Hematopoietic multipotent progenitor cell treated with erythropoietin and hydrocortisone succinate and interleukin-3 and kit ligand, for 8 days (in vitro differentiated cells): ENCODE measurements around the gene STK4.
A peak's percentile ranks its signal among the peaks of the same experiment; 100 is the strongest.

Experiments used
- DNase-seq: peaks from one replicate; pipeline ENCODE4 v3.0.0-alpha.2; 2015

Gene STK4

DNA sequence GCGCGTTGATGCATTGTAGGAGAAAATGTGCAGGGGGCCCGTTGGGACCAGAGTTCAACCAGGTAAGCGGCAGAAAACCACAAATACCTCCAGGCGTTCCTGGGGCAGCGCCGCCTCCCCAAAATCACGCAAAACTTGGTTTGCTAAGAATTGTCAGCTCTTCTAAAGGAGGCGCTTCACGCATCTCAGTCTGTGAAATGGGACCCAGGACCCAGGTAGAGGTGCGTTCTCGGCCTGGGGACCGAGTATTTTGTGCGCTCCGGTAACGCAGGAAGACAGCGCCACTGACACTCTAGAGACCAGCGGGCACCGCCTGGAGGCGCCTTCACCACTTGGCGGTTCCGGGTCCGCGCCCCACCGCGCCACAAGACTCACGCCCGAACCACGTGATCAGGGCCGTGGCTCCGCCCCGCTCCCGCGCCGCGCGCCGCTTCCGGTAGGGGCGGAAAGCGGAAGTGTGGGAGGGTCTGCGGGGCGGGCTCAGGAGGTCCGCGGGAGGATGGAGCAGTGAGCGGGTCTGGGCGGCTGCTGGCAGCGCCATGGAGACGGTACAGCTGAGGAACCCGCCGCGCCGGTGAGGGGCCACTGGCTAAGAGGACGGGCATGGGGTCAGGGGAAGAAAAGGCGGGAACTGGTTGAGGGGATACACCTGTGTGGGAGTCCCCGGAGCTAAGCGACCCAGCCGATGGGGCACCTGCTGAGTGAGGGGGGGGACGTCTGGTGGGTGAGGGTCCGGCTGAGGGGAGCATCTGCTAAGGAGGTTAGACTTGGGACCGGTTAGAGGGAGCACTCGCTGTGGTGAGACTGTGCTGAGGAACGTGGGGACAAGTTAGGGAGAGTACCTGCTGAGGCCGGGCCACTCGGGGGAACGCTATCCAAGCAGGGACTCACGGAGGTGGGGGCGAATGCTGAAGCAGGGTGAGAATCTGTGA, at the start of gene STK4:
Gene STK4 (plus strand): TSS at position 483 of the 932 bp plus-strand sequence. CDS start 57 bp downstream, at position 540.
- peak; percentile 94 for DNase-seq

DNA sequence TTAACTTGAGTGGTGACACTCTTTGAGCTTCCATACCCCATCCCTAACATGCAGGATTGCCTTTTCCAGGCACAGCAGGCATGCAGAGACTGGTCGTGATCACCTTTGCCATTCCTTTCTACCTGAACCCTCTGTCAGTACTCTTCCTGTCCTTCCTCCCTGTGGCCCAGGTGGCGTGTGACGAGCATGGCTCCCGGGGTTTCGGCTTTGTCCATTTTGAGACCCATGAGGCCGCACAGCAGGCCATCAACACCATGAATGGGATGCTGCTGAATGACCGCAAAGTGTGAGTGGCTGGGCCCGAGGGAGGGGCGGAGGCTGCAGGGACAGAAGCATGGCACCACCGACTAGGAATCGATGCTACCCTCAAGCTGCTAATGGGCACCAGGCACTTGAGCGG, 49.7 kb upstream of the STK4 start:
- DNase-seq, result no peak

DNA sequence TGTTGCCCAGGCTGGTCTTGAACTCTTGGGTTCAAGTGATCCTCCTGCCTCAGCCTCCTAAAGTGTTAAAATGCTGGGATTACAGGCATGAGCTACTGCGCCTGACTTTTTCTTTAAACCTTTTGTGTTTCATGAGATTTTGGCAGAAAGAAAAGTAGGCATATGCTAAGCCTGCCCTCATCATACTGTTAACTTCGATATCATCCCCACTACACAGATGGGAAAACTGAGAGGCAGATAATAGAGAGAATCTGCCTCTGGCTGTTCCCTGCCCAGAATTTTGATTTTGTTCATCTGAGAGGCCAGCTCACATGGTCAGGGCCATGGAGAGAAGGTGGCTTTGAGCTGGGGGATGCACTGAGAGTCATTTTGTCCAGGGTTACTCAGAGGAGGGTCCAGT, 48.9 kb upstream of the STK4 start:
- DNase-seq, result no peak

DNA sequence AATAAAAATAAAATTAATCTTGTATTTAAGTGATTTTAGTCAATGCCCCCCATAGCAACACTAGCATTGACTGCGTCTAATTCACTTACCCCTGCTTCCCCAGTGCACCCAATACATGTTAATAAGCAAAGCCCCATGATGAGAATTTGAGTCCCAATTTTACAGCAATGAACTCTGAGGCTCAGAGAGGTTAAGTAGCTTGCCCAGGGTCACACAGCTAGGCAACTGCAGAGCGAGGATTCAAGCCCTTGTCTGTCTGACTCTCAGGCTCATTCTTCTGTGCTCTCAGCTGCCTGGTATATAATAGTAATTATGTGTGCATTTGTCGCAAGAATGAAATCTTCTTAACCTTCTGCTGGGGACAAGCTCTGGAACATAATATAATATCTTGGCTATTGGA, 48.0 kb upstream of the STK4 start:
- DNase-seq, result no peak

DNA sequence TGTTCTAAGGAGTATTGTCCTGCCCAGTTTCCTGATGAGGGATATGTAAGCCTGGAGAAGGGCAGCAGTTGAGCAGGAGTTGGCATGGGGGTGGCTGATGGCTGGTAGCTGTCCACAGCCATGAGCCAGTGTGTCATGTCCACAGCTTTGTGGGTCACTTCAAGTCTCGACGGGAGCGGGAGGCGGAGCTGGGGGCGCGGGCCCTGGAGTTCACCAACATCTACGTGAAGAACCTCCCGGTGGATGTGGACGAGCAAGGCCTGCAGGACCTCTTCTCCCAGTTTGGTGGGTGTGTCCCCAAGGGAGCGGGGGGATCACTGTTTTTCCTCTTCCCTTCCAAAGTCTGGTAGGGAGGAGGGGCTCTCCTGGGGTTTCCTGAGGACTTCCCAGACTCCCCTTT, 47.6 kb upstream of the STK4 start:
- DNase-seq, result no peak

DNA sequence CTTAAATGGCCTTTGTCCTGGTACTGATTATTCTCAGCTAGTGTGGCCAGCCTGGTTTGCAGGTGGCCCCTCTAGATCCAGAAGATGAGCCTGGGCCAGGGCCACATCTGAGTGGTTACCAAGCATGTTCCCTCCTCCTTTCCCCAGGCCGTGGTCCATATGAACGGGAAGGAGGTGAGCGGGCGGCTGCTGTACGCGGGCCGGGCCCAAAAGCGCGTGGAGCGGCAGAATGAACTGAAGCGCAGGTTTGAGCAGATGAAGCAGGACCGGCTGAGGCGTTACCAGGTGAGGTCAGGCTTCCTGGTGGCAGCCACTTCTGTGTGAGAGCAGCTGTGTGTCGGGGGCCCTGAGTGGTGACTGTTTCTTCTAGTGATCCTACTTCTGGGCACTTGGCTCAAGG, 44.9 kb upstream of the STK4 start:
- no peak for DNase-seq

DNA sequence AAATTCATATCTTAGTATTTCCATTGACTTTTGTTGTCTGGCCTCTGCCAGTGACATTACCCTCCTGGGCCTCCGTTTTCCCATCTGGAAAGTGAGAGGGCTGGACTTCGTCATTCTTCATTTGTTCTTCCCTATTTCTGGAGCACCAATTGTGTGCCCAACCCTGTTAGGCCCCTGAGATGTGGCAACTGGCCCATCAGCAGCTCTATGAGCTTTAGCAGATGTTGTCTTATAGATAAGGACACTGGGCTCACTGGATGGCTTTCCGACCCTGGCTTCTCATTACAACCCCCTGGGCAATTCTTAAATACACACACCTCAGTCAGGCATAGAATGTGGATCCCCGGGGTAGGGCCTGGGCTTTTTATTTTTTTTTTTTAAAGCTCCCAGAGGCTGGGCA, 41.8 kb upstream of the STK4 start:
- peak; percentile 73 for DNase-seq

DNA sequence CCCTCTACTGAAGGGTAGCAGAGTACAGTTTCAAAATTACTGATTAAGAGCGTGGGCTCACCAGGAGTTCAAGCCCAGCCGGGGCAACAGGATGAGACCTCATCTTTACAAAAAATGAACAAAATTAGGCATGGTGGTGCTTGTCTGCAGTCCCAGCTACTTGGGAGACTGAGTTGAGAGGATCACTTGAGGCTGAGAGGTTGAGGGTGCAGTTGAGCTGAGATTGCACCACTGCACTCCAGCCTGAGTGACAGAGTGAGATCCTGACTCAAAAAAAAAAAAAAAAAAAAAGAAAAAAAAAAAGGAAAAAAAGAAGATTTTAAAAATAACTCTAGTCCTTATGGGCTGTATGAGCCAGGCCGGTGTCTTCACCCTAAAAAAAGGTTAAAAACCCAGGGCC, 37.7 kb upstream of the STK4 start:
- DNase-seq, result no peak

DNA sequence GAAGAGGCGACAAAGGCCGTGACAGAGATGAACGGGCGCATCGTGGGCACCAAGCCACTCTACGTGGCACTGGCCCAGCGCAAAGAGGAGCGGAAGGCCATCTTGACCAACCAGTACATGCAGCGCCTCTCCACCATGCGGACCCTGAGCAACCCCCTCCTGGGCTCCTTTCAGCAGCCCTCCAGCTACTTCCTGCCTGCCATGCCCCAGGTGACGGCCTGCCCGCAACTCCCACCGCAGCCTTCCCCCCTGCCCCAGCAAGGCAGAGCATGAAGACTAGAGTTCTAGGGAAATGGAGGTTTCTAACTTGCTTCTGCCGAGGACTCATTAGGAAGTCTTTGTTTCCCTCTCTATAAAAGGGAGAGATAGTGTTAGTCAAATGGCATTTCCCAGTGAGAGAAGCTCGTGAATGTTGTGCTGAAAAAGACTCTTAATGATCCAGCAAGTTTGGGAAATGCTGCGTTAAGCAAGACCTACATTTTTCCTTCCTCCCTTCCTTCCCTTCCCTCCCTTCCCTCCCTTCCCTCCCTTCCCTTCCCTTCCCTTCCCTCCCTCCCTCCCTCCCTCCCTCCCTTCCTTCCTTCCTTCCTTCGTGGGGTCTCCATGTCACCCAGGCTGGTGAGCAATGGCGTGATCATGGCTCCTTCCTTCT, 35.7 kb upstream of the STK4 start:
- no peak for DNase-seq

DNA sequence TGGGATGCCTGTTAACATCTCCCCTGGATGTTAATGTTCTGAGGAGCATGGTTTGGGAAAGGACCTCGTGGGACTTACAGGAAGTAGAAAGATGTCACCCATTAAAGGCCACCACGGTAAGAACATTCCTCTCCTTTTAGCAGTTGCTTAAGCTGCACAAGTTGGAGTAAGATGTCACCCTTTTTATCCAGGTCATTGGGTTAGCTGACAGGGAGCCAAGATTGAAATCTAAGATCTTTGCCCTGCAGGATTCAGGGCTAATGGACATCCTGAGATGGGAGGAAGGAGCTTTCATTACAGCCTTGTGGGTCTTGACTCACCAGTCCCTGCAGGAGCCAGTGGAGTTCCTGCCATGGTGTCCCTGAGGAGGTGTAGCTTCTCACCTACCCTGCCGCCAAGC, 34.4 kb upstream of the STK4 start:
- no peak for DNase-seq

DNA sequence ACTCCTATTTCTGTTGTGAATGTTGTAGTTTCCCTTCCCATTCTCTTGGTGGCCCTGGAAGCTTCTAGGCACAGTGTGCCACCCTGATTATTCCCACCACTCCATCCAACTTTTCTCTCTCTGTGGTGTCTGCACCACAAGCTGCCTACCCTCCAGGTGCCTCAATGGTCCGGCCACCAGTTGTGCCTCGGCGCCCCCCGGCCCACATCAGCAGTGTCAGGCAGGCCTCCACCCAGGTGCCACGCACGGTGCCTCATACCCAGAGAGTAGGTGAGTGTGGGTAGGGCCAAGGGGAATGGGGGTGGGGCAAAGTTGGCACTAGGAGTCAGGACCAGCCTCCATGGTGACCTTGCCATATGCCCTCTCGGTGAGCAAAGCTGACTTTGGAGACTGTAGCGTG, 33.4 kb upstream of the STK4 start:
- no peak for DNase-seq

DNA sequence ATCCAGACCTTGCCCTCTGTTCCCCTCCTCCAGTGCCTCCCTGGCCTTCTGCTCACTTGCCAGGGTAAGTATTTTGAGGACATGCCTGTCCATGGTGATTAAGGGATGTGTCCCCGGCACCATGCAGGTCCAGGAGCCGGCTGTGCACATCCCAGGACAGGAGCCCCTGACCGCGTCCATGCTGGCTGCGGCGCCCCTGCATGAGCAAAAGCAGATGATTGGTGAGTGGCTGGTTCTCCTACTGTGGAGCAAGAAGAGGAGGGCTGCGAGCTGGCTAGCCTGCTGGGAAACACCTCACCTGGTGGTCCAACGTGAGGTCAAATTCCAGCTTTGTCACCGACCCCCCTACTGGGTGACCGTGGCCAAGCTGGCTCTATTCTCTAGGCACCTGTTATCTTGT, 29.8 kb upstream of the STK4 start:
- DNase-seq, result no peak

DNA sequence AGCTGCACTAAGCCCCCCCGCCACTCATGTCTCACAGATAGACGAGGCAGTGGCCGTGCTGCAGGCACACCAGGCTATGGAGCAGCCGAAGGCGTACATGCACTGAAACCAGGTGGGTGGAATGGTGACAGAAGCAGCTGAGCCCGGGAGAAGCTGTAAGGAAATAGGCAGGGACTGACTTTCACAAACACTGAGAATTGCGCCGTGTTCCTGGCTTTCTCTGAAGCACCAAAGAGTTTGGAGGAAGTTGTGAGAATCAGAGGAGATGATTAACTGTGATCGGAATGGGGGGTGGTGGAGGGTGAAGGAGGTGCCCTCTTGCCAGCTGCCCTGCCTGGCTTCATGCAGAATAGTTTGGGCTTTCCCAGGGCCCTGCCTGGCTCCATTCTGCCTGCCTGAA, 27.7 kb upstream of the STK4 start:
- no peak for DNase-seq

DNA sequence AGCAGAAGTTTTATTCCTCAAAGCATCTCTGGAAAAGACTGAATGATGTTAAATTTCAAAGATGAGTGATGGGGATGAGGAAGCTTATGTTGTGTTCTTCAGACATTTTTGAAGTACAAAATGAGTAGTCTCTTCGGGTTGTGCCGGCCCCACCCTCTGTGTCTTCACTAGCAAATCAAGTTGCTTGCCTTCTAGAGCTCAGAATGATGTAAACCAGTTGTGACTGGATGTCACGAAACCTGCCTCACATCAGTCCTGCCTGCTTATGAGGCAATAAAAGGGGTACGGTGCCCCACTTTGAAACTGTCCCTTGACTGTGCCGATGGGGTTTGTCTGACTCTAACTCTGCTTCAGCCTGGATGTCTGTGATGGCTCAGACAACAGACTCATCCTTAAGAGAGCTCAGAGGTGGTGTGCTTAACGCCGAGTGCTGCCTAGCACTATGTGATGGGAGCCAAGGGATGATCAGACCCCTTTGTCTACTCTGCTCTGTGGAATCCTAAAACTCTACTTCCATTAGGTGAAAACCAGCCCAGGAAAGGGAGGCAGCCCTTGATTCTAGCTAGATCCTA, 25.1 kb upstream of the STK4 start:
- no peak for DNase-seq

DNA sequence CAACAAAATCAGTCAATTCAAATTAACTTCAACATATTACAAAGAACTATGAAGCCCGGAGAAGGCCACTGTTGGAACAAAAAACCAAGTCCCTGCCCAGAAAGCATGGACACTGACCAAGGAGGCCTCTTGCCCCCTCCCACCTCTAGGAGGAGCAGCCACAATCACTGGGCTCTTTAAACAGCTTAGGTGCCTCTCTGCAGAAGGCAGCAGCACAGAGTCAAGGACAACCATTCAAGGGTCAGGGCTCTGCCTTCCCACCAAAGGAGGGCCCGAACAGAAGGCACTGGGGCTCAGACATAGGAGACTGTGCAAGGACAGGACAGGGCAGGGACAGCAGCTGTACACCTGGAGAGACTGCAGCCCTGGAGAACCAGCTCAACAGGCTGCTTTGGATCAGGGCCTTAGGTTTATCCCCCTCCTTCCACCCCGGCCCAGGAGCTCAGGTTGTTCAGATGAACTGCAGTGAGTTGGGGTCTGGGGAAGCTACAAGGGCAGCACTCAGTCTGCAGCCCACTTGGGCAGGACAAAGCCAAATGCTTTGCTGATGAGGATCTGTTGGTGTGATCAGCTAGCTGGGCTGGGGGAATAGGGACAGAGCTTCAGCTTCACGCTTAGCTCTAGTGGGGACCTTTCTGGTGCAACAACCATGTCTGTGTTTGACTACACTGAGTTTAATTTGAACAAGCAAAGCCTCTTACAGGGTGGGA, 23.9 kb upstream of the STK4 start:
- no peak for DNase-seq

DNA sequence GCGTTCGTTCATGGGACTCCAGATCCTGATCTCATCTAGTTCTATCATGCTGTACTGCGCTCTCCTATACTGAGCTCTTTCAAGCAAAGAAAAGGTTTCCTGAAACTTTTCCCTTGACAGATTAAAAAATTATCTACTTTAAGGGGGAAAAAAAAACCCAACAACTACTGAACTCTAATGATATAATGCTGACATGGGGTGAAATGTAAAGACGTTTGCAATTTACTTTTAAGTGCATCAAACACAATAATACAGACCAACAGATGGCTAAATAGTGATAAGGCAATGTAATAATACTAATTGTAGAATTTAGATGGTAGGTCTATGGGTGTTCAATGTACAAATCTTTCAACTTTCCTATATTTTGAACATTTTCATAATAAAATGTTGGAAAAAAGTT, 22.5 kb upstream of the STK4 start:
- DNase-seq, result no peak

DNA sequence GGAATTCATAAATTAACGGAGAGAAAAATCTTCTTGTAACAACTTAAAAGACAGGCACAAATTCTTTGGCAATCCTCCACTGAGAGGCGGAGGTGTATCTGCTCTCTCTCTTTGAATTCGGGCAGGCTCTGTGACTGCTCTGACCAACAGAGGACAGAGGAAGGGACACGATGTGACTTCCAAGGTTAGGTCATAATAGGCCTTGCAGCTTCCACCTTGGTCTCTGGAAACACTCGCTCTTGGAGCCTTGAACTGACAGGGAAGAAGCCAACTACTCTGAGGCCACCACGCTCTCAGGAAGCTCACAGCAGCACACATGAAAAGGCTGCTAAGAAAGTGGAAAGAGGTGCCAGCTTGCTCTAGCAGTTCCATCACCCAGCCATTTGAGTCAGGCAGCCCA, 21.1 kb upstream of the STK4 start:
- no peak for DNase-seq

DNA sequence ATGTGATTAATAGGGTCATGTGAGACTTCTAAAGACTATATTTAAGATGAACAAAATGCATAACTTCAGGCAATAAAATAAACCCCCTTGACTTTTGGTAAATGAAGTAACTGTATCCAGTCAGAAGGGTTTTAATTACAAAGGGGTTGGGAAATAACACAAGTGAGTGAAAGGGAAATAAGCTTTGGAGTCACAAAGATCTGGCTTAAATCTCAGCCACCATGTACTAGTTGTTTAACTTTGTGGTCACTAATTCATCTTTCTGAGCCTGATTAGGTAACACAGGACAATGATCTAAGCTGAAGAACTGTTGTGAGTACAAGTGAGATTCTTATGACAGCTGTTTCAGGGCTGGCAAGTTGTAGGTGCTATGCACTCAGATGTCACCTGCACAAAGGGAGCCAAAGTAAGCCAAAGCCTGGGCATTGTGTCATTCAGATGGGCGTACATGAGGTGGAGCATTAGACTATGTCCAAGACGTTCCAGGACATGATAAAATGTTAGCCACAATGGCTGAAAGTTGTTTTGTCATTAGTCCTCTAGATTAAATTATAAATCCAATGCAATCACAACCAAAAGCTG, 19.9 kb upstream of the STK4 start:
- DNase-seq, result no peak

DNA sequence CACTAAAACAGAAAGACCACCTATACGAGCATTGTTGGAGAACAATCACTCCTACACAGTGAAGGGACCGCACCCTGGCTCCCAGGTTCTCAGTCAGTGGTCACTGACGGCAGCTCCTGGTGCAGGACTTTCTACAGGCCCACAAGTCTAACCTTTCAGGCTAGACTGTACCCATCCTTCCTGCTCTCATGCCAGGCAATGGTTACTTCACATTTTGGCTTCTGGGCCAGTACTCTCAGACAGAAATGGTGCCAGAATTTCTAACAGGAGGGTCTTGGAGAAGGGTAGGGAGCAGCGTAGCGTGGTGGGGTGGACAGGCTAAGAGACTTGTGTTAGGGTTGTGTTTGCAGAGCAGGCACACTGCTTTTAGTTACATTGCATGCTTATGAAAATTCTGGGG, 18.2 kb upstream of the STK4 start:
- DNase-seq, result no peak

DNA sequence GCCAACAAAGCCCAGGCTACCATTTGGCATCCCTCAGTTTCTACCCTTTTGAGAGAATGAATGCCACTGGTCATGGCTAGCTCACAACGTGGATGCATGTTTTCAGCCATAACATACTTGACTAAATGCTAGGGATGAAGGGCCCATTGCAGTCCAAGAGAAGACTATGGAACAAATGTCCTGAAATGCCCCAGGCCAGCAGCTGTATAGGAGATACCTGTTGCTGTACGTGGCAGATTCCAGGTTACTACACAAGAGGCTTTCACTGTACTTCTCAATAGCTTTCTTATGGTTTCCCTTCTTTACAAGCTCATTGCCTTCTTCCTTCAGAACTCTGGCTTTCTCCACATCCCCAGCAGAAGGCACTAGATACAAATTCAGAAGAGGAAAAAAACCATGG, 17.8 kb upstream of the STK4 start:
- DNase-seq, result no peak

DNA sequence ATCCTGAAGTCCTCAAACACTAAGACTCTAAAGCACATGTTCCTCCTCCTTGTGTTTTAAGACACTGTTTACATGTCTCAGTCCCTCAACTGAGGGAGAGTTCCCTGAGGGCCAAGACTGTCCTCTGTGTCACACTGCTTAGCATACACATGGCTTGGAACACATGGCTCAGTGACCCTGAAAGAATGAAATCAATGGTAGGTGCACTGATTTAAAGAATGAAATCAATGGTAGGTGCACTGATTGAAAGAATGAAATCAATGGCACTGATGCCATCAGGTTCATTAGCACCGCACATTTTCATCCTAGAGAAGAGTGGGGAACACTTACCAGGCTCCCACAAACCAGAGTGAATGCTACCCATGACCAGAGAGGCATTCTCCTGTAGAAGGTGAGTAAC, 15.9 kb upstream of the STK4 start:
- no peak for DNase-seq

DNA sequence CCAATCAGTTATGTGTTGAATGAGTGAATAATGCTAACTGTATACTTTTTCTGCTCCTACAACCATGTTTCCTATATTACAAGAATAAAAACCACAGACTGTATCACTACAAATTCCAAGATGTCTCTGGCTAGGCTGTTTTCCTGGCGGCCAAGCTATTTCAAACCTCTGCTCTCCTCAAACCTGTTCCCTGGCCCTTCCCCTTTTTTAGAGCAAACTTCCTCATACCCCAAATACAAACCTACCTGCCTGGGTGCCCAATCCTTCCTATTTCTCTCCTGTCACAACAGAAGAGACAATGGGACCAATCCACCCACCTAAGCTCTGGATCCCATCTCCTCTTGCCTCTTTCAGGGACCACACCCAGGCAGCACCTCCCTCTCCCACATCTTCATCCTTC, 13.6 kb upstream of the STK4 start:
- no peak for DNase-seq

DNA sequence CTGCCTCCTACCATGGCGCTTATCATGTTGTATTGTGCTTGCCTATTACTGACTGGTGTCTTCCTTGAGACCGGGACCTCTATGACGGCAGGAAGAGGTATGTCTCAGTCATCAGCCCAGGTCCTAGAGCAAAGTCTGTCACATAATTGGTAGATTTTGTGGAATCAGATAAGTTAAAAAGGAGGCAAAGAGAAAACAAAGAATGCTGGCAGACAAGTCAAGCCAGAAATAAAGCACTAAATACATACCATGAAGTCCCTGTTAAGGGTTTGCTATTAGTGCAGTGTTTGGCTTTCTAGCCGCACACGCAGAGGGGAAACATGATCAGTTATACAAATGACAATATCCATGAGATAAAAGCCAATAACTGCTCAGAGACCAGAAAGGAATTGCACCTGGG, 12.1 kb upstream of the STK4 start:
- DNase-seq, result no peak
